ENCODE measurements around the gene SH3BP1.
"Not testable (repeated sequence)": the region's sequence is repeated elsewhere in the genome, so short reads cannot be mapped to it uniquely, and the experiment has no call there.

The SH3BP1 gene, protein sequence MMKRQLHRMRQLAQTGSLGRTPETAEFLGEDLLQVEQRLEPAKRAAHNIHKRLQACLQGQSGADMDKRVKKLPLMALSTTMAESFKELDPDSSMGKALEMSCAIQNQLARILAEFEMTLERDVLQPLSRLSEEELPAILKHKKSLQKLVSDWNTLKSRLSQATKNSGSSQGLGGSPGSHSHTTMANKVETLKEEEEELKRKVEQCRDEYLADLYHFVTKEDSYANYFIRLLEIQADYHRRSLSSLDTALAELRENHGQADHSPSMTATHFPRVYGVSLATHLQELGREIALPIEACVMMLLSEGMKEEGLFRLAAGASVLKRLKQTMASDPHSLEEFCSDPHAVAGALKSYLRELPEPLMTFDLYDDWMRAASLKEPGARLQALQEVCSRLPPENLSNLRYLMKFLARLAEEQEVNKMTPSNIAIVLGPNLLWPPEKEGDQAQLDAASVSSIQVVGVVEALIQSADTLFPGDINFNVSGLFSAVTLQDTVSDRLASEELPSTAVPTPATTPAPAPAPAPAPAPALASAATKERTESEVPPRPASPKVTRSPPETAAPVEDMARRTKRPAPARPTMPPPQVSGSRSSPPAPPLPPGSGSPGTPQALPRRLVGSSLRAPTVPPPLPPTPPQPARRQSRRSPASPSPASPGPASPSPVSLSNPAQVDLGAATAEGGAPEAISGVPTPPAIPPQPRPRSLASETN
- long read RNA-seq, donor 1, partial matches to known transcripts: 0 of 5 reads
- long read RNA-seq, donor 1, other reads (novel, unspliced or antisense): 0 of 5 reads
- long read RNA-seq, donor 2, partial matches to known transcripts: 0 of 3 reads
- long read RNA-seq, donor 2, other reads (novel, unspliced or antisense): 0 of 3 reads
- long read RNA-seq, donor 3: 0 reads
- long read RNA-seq, donor 4: 0 reads
- long read RNA-seq, donor 5, partial matches to known transcripts: 0 of 1 reads
- long read RNA-seq, donor 5, other reads (novel, unspliced or antisense): 0 of 1 reads
- long read RNA-seq, donor 6, partial matches to known transcripts: 0 of 5 reads
- long read RNA-seq, donor 6, other reads (novel, unspliced or antisense): 0 of 5 reads
- long read RNA-seq, donor 7: 0 reads
- long read RNA-seq, donor 8: 0 reads

- peak; percentile 67 for DNase-seq
Measured at GRCh38 chr22:37639070-37639760, at the start of gene SH3BP1. TSS of gene SH3BP1 (plus strand) at chr22:37639669. CDS start at chr22:37639788, 119 bp downstream.

DNA sequence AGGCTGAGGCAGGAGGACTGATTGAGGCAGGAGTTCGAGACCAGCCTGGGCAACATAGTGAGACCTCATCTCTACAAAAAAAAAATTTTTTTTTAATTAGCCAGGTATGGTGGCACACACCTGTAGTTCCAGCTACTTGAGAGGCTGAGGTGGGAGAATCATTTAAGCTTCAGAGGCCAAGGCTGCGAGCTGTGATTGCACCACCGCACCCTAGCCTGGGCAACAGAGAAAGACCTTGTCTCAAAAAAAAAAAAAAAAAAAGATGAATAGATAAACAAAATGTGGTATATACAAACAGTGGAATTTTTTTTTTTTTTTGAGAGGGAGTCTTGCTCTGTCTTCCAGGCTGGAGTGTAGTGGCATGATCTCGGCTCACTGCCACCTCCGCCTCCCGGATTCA, 48.4 kb upstream of the SH3BP1 start:
- not testable (repeated sequence) for DNase-seq

DNA sequence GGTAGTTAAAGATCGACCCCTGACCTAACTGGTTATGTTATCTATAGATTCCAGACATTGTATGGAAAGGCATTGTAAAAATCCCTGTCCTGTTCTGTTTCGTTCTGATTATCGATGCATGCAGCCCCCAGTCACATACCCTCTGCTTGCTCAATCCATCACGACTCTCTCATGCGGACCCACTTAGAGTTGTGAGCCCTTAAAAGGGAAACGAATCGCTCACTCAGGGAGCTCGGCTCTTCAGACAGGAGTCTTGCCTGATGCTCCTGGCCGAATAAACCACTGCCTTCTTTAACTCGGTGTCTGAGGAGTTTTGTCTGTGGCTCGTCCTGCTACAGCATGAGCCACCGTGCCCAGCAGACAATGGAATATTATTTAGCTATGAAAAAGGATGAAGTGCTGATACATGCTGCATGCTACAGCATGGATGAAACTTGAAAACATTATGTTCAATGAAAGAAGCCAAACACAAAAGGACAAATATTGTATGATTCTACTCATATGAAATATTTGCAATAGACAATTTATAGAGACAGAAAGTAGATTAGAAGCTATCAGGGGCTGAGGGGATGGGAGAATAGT, 47.6 kb upstream of the SH3BP1 start:
- no peak for DNase-seq

- no peak for DNase-seq
Measured at GRCh38 chr22:37594237-37594636, 45.2 kb upstream of the SH3BP1 start.

GRCh38 chr22:37599153-37599552, 40.3 kb upstream of the SH3BP1 start:
- no peak for DNase-seq

DNA sequence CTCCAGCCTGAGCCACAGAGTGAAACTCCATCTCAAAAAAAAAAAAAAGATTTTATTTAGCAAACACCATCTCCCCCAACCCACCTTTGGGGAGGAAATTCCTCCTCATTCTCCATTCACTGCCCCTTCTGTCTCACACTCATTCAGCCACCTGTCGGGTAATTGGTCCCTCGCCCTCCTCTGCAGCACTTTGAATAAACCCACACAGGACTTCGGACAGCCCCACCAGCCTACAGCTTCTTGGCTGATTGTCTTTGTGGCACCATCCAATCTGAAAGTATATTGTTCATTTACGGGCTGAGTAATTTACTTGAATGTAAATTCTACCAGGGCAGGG, 38.3 kb upstream of the SH3BP1 start:
- no peak for DNase-seq

GRCh38 chr22:37601540-37602442, 37.7 kb upstream of the SH3BP1 start:
- DNase-seq: peak; percentile 53

GRCh38 chr22:37602546-37603277, 36.8 kb upstream of the SH3BP1 start:
- not testable (repeated sequence) for DNase-seq

DNA sequence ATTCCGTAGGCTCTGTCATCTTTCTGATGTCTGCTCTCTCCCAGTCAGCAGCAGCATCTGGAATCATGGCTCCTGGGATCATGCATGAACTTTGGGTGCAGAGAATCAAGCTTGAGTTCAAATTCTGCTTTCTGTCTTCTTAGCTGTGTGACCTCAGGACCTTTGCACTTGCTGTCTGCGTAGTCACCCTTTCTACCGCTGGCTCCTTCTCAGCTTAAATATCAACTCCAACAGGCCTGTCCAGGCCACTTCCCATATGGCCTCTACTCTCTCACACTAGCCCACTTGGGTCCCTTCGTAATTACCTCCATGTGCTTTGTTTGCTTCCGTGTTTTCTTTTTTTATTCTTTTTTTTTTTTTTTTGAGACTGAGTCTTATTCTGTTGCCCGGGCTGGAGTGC, 35.4 kb upstream of the SH3BP1 start:
- DNase-seq: no peak

DNA sequence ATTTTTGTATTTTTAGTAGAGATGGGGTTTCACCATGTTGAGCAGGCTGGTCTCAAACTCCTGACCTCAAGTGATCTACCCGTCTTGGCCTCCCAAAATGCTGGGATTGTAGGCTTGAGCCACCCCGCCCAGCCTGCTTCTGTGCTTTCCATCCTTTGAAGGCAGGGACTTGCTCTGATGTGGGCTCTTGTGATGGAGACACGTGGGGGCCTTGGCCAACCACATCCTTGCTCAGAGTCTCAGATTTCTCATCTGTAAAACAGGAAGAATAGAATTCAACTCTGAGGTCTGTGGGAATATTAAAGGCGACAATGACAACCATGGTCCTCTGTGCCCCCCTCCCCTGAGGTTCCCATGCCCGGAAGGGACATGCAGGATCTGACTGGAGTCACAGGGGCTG, 34.6 kb upstream of the SH3BP1 start:
- no peak for DNase-seq

DNA sequence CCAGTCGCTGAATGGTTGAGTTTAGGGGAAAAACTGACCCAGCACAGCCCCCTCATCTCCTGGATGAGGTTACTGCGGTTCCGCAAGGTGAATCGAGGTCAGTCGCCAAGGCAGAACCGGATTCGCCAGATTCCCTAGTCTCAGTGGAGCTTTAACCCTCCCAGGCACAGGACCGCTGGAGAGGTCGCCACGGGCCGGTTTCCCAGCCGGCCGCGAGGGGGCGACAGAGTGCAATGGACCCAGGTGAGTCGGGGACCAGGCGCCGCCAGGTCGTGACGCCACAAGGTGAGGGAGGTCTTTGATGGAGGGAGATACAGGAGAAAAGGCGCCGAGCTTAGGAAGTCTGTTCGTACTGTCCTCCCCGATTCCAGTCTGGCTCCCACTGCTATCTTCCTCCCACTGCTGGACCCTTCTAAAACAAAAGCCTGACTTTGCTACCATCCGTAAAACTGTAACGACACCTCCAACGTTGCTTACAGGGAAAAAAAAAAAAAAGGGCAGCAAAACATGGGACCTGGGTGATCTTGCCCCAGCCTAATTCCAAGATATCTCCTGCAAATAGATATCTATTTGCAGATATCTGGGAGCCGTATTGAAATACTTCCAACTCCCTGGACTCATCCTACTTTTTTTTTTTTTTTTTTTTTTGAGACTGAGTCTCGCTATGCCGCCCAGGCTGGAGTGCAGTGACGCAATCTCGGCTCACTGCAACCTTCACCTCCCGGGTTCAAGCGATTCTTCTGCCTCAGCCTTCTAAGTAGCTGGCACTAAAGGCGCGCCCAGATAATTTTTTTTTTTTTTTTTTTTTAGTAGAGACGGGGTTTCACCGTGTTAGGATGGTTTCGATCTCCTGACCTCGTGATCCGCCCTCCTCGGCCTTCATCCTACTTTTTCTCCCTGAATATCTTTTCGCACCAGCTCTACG, 32.2 kb upstream of the SH3BP1 start:
- DNase-seq: peak; percentile 88

DNA sequence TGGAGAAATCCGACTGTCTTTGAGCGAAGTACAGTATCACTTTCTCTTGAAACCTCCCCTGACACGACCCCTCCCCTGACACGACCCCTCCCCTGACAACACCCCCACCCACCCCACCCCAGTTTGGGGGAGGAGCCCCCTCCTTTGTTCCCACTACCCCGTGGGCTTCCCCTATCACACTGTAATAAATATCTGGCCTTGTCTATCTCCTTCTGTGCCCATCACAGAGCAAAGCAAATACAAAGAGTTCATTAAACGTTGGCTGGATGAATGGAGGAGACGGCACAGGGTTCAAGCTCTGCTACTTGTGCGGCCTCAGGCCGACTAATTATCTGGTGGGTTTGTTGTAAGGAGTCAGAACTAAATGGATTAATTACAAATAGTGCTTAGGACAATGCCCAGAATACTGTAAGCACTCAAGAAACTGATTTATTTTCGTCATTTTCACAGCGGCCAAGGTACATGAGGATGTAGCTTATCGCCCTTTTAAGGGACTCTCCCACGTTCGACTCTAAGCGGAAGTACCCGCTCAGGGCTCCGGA, 31.5 kb upstream of the SH3BP1 start:
- no peak for DNase-seq

- DNase-seq: peak; percentile 100
Measured at GRCh38 chr22:37608477-37609239, 30.8 kb upstream of the SH3BP1 start, which contains the start of gene GGA1. TSS of gene GGA1 (plus strand) at chr22:37608834. CDS start at chr22:37608861, 27 bp downstream.

- DNase-seq: no peak
Measured at GRCh38 chr22:37609240-37610152, 30.0 kb upstream of the SH3BP1 start.

GRCh38 chr22:37610153-37610475, 29.4 kb upstream of the SH3BP1 start:
- not testable (repeated sequence) for DNase-seq

- no peak for DNase-seq
Measured at GRCh38 chr22:37610480-37611129, 28.9 kb upstream of the SH3BP1 start.
